Prostate gland (tissue), 2 donors: ENCODE results near the gene KLHL26. TPM values are rescaled to one million over a fixed set of nuclear protein-coding genes. Genes with fewer than 3 reads are reported as not detected.

Experiments used
- DNase-seq: peaks from one replicate; pipeline ENCODE4 v3.0.0-alpha.2; 2019; ENCODE audit warnings: low spot score
- H3K27ac ChIP-seq, 2 donors: fragments of 200-600 bp; sonication (generic); 2 replicates each; pipeline ENCODE4 v1.5.1; 2017 to 2019
- H3K27me3 ChIP-seq: fragments of 200-600 bp; sonication (generic); replicated peaks from 2 replicates; pipeline ENCODE4 v1.5.1; 2019; ENCODE audit not compliant: insufficient read depth
- H3K36me3 ChIP-seq, 2 donors: fragments of 200-600 bp; sonication (generic); 1 replicate in 1 of 2; 2 replicates in 1 of 2; pipeline versions ENCODE4 v1.5.1 to v1.8.1; 2017 to 2019
- H3K4me1 ChIP-seq: fragments of 200-600 bp; sonication (generic); replicated peaks from 2 replicates; pipeline ENCODE4 v1.5.1; 2019
- H3K4me3 ChIP-seq, 2 donors: fragments of 200-600 bp; sonication (generic); 2 replicates each; pipeline ENCODE4 v1.5.1; 2017 to 2019
- H3K9me3 ChIP-seq: fragments of 200-600 bp; sonication (generic); 2 replicates; pipeline ENCODE4 v1.5.1; 2017
- CTCF ChIP-seq, 4 experiments: fragments of 200-600 bp in 2 of 4; fragments of 450-650 bp in 2 of 4; sonication (generic) in 2 of 4; IDR thresholded peaks; 1 replicate in 3 of 4; 2 replicates in 1 of 4; pipeline ENCODE4 v1.5.1; 2016 to 2019; ENCODE audit warnings: antibody characterized with exemption in 4 of 4, mild to moderate bottlenecking in 2 of 4, moderate library complexity in 2 of 4
- POLR2A ChIP-seq: fragments of 450-650 bp; IDR thresholded peaks from one replicate; pipeline ENCODE4 v1.6.1; 2016; ENCODE audit warnings: antibody characterized with exemption, mild to moderate bottlenecking
- POLR2AphosphoS5 ChIP-seq: sonication (generic); formaldehyde crosslinking; IDR thresholded peaks from one replicate; pipeline ENCODE4 v1.6.1; 2017; ENCODE audit warnings: antibody characterized with exemption
- WGBS: methylation state at CpG from one replicate; pipeline ENCODE4 v1.1.5; 2018; 5-methylcytosine and 5-hydroxymethylcytosine counted together
- intact Hi-C: fragments of 100-400 bp; cut with DNase I; formaldehyde crosslinking; loops from one replicate; pipeline ENCODE4 v1.14.2; 2022
- total RNA-seq, 2 donors: library from RNA; depleted of rRNA; stranded (reverse); fragments of >200 nt; gene quantifications; one replicate each; pipeline ENCODE4 v1.1.0, GENCODE V29; 2016

Gene KLHL26
- total RNA-seq, 2 donors from 2014 or later, result 9.1 to 18.4 TPM

- WGBS, result 3% methylated on average over 62 of the region's 62 CpGs
- no peaks in the 10 kb centered on the region for H3K9me3 ChIP-seq
- intact Hi-C loops, result no loop called here
- peaks cover 18% of the 10 kb centered on the region for H3K4me1 ChIP-seq
- H3K27me3 ChIP-seq, result peaks cover 55% of the 10 kb centered on the region
- no peaks in the 10 kb centered on the region for H3K36me3 ChIP-seq
- no peak for DNase-seq
- H3K4me3 ChIP-seq, result no peak overlapping the region
- TF ChIP-seq POLR2A, result no peak
- H3K27ac ChIP-seq, result no peak overlapping the region
These were observed 25.3 kb upstream of the KLHL26 start for GRCh38 chr19:18611327-18612050.

- no peak overlapping the region for H3K27ac ChIP-seq
- TF ChIP-seq POLR2A (no peak), CTCF (IDR thresholded peaks at IDR 0.05) (no peak), POLR2AphosphoS5 (no peak)
- H3K27me3 ChIP-seq, result peaks cover 54% of the 10 kb centered on the region
- no peaks in the 10 kb centered on the region for H3K36me3 ChIP-seq
- under 1% methylated on average over 30 of the region's 30 CpGs for WGBS
- no peaks in the 10 kb centered on the region for H3K9me3 ChIP-seq
- peak overlapping the region; percentile 20 to 31 for H3K4me3 ChIP-seq
- intact Hi-C loops, result no loop called here
- no peak for DNase-seq
- H3K4me1 ChIP-seq, result peaks cover 15% of the 10 kb centered on the region
These were observed 24.6 kb upstream of the KLHL26 start for GRCh38 chr19:18612051-18612771.

GRCh38 chr19:18612772-18613588 lies 23.8 kb upstream of the KLHL26 start, which contains the start of gene TMEM59L:
Gene TMEM59L (plus strand): TSS chr19:18612870. CDS start chr19:18612959, 89 bp downstream.
- 5% methylated on average over 56 of the region's 70 CpGs for WGBS
- H3K27ac ChIP-seq, result no peak within 1 kb of the TSS
- DNase-seq, result no peak
- H3K36me3 ChIP-seq, result no peaks in the 10 kb centered on the region
- H3K4me3 ChIP-seq, result peak within 1 kb of the TSS; percentile 20 to 31
- no peaks in the 10 kb centered on the region for H3K9me3 ChIP-seq
- H3K4me1 ChIP-seq, result peaks cover 8% of the 10 kb centered on the region
- TF ChIP-seq POLR2AphosphoS5, result no peak
- no peak for TF ChIP-seq POLR2A
- TF ChIP-seq CTCF (IDR thresholded peaks at IDR 0.05), result no peak
- intact Hi-C loops, result no loop called here
- H3K27me3 ChIP-seq, result peaks cover 47% of the 10 kb centered on the region

- no peaks in the 10 kb centered on the region for H3K36me3 ChIP-seq
- H3K27me3 ChIP-seq, result peaks cover 40% of the 10 kb centered on the region
- 66% methylated on average over 23 of the region's 23 CpGs for WGBS
- TF ChIP-seq CTCF (IDR thresholded peaks at IDR 0.05) (no peak), POLR2A (no peak), POLR2AphosphoS5 (no peak)
- no peak overlapping the region for H3K4me3 ChIP-seq
- no peak overlapping the region for H3K27ac ChIP-seq
- no peaks in the 10 kb centered on the region for H3K9me3 ChIP-seq
- intact Hi-C loops, result no loop called here
- DNase-seq, result no peak
- H3K4me1 ChIP-seq, result peaks cover 8% of the 10 kb centered on the region
These were observed 23.1 kb upstream of the KLHL26 start for GRCh38 chr19:18613589-18614234.

GRCh38 chr19:18616023-18616422 lies 20.8 kb upstream of the KLHL26 start:
- TF ChIP-seq POLR2AphosphoS5 (no peak), CTCF (IDR thresholded peaks at IDR 0.05) (no peak), POLR2A (no peak)
- no peak for DNase-seq
- Histone ChIP-seq H3K36me3 (no peaks in the 10 kb centered on the region), H3K4me3 (no peak overlapping the region), H3K9me3 (no peaks in the 10 kb centered on the region), H3K27me3 (peaks cover 19% of the 10 kb centered on the region), H3K4me1 (peaks cover 8% of the 10 kb centered on the region), H3K27ac (no peak overlapping the region)
- 90% methylated on average over 3 of the region's 3 CpGs for WGBS
- intact Hi-C loops, result no loop called here
